Epithelial cell of proximal tubule (primary cell): ENCODE data around the gene IFT172. TPM values are rescaled to one million over a fixed set of nuclear protein-coding genes. Genes with fewer than 3 reads are reported as not detected.

ENCODE experiments used
- DNase-seq: peaks from one replicate; pipeline ENCODE4 v3.0.0-alpha.2; 2011; ENCODE audit warnings: low read depth
- H3K4me3 ChIP-seq: 2 replicates; pipeline ENCODE4 v1.5.1; 2011; ENCODE audit warnings: low read depth, mild to moderate bottlenecking, low read length
- CTCF ChIP-seq: conservative IDR thresholded peaks from 2 replicates; pipeline ENCODE4 v1.5.1; 2012; ENCODE audit warnings: low read depth, mild to moderate bottlenecking, low read length
- total RNA-seq: library from RNA; depleted of rRNA; stranded (reverse); fragments of >200 nt; gene quantifications from 2 replicates; pipeline ENCODE4 v1.2.3, GENCODE V29; 2015

The IFT172 gene
- total RNA-seq, 1 donor from 2014 or later = 3.7 TPM

GRCh38 chr2:27501042-27501441 is 11.5 kb upstream of the IFT172 start:
- no peak for DNase-seq
- TF ChIP-seq CTCF = no peak
- no peak overlapping the region for H3K4me3 ChIP-seq

- no peak for DNase-seq
- no peak for TF ChIP-seq CTCF
- H3K4me3 ChIP-seq = no peak overlapping the region
Observed at GRCh38 chr2:27498975-27499374, 9.4 kb upstream of the IFT172 start.

GRCh38 chr2:27497288-27497627 is 7.7 kb upstream of the IFT172 start:
- no peak overlapping the region for H3K4me3 ChIP-seq
- TF ChIP-seq CTCF = no peak
- DNase-seq = no peak

GRCh38 chr2:27496357-27497287 is 7.1 kb upstream of the IFT172 start, which contains the start of gene GCKR:
Gene GCKR (plus strand): TSS chr2:27496839. CDS start chr2:27496905, 66 bp downstream.
- no peak for TF ChIP-seq CTCF
- DNase-seq = no peak
- no peak within 1 kb of the TSS for H3K4me3 ChIP-seq

- TF ChIP-seq CTCF = no peak
- H3K4me3 ChIP-seq = no peak overlapping the region
- no peak for DNase-seq
Observed at GRCh38 chr2:27495840-27496356, 6.4 kb upstream of the IFT172 start.

GRCh38 chr2:27494944-27495554 is 5.5 kb upstream of the IFT172 start, which contains the start of gene FNDC4:
Gene FNDC4 (minus strand): TSS chr2:27495200. CDS start chr2:27494679, 521 bp downstream.
- no peak for TF ChIP-seq CTCF
- H3K4me3 ChIP-seq = peak within 1 kb of the TSS; percentile 63
- DNase-seq = no peak
